ENCODE measurements around the gene JCAD.
"Not testable (repeated sequence)": the region's sequence is repeated elsewhere in the genome, so short reads cannot be mapped to it uniquely, and the experiment has no call there.

The JCAD gene
- total RNA-seq: 0.05 to 0.17 reads per million in 2 donors

DNA sequence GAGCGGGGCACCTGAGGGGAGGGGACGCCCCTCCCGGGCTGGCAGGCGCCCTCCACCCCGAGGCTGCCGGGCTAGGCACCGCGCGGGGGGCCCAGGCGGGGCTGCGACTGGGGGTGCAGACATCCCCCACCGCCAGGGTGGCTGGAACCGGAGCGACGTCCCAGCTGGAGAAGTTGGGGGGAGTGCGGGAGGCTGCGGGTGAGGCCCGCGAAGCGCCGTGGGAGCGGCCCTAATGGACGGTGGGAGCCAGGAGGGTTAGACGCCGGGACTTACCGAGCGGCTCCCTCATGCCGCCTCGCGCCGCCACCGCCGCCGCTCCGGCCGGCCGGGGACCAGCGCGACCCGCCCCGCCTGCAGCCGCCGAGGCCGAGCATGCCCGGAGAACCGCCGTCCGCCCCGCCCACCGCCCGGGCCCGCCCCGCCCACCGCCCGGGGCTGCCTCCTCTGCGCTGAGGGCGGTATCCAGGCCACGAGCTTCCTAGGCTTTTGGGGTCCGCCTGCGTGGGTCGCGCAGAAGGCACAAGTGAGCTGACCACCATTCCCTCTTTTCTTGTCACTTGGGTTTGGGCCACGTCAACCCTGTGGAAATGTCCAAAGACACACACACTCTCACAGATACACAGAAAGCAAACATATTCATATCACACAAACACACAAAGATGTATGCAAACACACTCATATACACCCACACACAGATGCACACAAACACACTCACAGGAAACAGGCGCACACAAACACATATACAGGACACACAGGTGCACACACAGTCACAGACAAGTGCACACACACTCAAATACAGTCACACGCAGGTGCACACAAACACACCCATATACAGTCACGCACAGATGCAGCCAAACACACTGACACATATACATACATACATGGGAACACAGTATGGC is at the start of gene JCAD:
Gene JCAD (minus strand): TSS at position 378 of the 899 bp plus-strand sequence. CDS start 11,774 bp downstream, outside the sequence.
- peak; percentile 34 for DNase-seq

DNA sequence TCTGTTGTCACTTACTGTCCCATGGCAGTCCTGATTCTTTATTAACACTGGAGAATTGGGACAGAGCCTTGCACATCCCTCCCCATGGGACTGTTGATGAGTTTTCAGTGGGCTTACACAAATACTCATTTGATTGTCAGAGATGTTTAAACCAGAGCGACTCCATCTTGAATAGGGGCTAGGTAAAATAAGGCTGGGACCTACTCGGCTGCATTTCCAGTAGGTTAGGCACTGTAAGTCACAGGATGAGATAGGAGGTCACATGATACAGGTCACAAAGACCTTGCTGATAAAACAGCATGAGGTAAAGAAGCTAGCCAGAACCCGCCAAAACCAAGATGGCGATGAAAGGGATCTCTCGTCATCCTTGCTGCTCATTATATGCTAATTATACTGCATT is 47.6 kb upstream of the JCAD start:
- DNase-seq: no peak

DNA sequence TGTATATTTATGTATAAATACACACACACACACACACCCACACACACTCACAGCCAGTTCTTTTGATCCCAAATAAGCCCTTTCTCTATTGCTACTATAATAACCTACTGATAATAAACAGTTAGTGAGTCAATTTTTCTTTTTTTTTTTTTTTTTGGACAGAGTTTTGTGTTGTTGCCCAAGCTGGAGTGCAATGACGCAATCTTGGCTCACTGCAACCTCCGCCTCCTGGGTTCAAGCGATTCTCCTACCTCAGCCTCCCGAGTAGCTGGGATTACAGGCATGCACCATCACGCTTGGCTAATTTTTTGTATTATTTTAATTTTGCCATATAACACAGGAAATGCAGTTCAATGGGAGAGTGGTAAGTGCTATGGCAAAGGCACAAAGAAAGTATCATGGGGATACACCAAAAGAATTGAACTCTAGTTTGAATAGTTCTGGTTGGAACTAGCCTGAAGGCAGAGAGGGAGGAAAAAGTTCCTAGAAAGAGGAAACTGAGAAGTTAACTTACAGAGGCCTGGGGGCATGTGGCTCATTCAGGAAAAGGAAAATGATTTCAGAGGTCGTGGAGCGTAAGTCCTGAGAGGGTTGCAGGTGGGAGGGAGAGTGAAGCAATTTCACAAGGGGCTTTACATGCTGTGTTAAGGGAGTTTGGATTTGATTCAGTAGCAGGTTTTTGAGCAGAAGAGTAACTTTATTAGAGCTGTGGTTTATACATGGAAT is 44.4 kb upstream of the JCAD start:
- no peak for DNase-seq

GRCh38 chr10:30099706-30100105 is 40.3 kb upstream of the JCAD start:
- DNase-seq: not testable (repeated sequence)

DNA sequence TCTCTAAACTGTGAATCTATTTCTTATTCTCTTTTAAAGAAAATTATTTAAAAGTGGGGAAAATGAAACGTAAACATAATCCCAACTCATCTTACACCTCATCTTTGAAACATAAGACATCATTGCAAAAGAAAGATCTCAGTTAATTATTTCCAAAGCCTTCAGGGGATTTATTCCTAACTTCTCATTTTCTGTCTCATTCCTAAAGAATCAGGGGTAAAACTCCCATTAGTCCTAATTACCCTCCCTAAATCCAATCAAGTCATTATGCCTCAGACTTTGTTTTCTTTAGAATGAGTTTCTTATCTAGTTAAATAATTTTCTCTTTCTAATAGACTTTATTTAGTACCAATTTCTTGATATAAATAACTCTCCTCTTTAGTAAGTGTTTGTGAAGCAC is 39.7 kb upstream of the JCAD start:
- DNase-seq: no peak

- DNase-seq: no peak
Observed at GRCh38 chr10:30098629-30099028, 39.2 kb upstream of the JCAD start.

GRCh38 chr10:30096564-30096963 is 37.2 kb upstream of the JCAD start:
- no peak for DNase-seq

DNA sequence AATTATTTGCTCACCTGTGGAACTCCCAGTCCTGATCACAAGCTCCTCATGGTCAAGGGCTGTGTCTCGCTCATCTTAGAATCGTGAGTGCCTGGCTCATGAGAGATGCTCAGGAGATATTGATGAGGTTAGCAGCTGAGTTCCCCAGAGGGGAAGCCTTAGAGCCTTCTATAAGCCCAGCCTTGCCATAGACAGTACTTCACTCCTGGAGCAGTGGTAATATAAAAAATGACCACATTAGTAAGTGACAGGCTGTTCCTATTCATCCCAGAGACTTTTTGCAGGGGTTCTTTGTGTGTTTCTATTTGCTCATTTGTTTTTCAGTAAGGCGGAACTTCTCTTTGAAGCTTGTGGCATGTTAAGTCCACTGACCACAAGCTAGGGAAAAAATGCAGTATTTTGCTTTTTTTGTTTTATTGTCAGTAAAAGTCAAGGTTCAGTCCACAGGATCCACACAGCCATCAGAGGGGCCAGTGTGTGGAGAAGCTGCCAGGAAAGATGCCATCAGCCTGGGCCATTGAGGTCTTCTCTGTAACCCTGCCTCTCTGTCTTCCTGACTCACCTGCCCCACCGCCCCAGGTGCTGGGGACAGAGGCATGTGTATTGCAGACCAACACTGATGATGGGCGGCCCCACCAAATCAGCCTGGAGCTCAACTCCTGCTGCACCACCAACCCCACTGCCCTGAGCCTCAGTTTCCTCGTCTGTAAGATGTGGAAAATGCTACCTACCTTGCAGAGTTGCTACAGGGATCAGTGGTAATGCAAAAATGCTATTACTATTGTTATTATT is 36.4 kb upstream of the JCAD start:
- DNase-seq: no peak

DNA sequence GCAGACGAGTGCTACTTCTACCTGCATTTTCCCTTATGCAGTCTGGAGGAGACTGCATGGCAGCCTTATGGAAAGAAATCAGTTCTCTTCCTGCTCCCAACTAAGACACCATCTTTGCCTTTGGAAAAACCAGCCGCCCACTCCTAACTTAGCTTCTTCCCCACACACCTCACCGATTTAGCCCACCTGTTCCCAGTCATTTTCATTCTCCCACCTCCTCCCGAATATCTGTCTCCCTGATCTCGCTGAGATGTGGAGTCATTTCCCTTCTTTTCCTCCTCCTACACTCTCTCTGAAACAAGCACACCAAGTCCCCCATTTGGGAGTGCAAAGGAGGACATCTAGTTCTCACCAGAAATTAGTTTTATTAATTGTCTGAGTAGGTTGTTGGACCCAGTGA is 35.2 kb upstream of the JCAD start:
- DNase-seq: no peak

- DNase-seq: no peak
Observed at GRCh38 chr10:30093303-30093950, 34.0 kb upstream of the JCAD start.

DNA sequence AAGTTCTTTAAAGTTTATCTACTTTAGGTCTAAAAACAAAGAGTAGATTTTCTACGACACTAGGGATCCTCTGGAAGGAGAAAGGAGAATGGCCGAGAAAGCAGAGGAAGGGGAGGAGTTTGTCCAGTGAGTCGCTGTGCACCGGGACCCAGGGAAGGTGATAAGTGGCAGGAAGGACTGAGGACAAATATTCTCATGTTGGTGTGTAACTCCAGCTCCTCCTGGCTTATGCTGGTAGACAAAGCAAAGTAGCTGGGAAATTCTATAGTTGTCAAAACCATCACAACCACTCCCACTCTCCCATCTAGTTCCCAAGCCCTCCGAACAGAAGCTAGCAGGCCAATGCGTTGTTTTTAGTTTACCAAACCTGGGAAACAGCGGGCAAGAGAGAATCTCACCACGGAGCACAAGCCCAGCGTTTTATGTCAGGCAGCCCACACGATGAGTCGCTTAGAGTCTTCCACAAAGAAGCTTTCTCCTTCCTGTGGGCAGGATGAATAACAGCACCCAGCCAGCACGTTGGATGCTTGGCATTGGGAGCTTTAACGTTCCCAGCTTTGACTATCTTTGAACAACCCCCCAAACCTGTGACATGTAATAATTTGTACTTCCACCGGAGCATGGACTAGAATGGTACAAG is 32.9 kb upstream of the JCAD start:
- no peak for DNase-seq

- DNase-seq: no peak
Observed at GRCh38 chr10:30091136-30091535, 31.8 kb upstream of the JCAD start.

- no peak for DNase-seq
Observed at GRCh38 chr10:30088178-30088577, 28.8 kb upstream of the JCAD start.

DNA sequence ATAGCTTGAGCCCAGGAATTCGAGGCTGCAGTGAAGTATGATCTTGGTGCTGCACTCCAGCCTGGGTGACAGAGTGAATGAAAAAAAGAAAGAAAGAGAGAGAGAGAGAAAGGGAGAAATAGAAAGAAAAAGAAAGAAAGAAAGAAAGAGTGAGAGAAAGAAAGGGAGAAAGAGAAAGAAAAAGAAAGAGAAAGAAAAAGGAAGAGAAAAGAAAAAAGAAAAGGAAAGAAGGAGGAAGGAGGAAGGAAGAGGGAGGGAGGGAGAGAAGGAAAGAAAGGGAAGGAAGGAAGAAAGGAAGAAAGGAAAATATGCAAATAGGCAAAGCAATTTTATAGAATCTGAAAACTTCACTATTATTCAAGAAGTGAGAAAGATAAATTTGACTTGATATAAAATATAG is 24.5 kb upstream of the JCAD start:
- DNase-seq: no peak

DNA sequence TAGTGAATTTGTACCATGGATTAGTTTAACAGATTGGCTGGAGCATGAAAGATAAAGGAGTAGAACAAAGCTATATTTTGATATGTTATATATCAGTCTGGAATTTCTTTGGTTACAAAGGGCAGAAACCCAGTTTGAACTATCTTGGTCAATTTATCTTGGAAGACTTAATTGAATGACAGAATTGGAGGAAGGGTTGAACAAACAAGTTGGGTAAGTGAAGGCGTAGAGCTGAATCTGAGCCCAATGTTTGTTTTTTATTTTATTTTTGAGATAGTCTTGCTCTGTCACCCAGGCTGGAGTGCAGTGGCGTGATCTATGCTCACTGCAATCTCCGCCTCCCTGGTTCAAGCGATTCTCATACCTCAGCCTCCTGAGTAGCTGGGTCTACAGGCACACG is 21.8 kb upstream of the JCAD start:
- no peak for DNase-seq

- DNase-seq: no peak
Observed at GRCh38 chr10:30080161-30080560, 20.8 kb upstream of the JCAD start.

- DNase-seq: no peak
Observed at GRCh38 chr10:30079408-30079807, 20.0 kb upstream of the JCAD start.

GRCh38 chr10:30075481-30075880 is 16.1 kb upstream of the JCAD start:
- DNase-seq: no peak

- no peak for DNase-seq
Observed at GRCh38 chr10:30074933-30075332, 15.5 kb upstream of the JCAD start.

GRCh38 chr10:30074090-30074489 is 14.7 kb upstream of the JCAD start:
- no peak for DNase-seq

- no peak for DNase-seq
Observed at GRCh38 chr10:30073767-30074060, 14.3 kb upstream of the JCAD start.

- no peak for DNase-seq
Observed at GRCh38 chr10:30073045-30073766, 13.8 kb upstream of the JCAD start.
